22Rv1 (cell line): Measurements from ENCODE around the gene SCN2A.

ENCODE experiments used
- CTCF ChIP-seq: fragments of 450-650 bp; IDR thresholded peaks from 2 replicates; pipeline ENCODE4 v1.5.1; 2017; ENCODE audit warnings: mild to moderate bottlenecking
- ZFX ChIP-seq: fragments of 450-650 bp; IDR thresholded peaks from 2 replicates; pipeline ENCODE4 v1.6.1; 2017; ENCODE audit warnings: antibody characterized with exemption, borderline replicate concordance

- no peak for TF ChIP-seq CTCF
- no peak for TF ChIP-seq ZFX
Observed at GRCh38 chr2:165420231-165420630, 181.0 kb downstream of the SCN2A start.
